Measurements from ENCODE around the gene SMARCA2. TPM values are rescaled to one million over a fixed set of nuclear protein-coding genes. Genes with fewer than 3 reads are reported as not detected.

Gene SMARCA2
- total RNA-seq, 1 donor from 2014 or later: 238 TPM

DNA sequence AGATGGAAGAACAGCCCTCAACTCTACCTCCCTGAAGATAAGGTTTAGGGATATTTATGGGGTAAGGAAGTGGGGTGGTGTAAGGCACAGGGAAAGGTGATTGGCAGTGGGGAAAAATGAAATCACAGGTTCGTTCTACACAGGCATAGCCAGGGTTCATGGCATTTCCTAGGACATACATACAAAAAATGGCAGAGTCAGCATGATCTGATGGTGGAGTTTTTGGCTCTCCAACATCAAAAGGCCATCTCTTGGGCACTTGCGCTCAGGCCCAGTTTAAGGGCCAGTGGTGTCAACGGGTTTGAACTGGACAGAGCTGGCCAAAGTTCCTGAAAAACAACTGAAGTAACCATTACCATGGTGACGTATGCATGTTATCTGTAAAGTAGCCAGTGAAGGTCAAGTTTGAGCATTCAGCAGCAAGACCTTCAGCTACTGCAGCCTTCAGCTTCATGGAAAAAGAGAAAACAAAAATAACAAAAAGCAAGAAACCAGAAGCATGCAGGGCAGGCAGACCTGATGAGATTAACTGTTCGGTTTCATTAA is 92.8 kb downstream of the SMARCA2 start:
- Mint-ChIP-seq H3K4me1 (no peaks in the 10 kb centered on the region), H3K4me3 (no peak overlapping the region), H3K36me3 (ENCODE audit: low read depth) (peaks cover 81% of the 10 kb centered on the region), H3K27ac (no peak overlapping the region), H3K27me3 (no peaks in the 10 kb centered on the region), H3K9me3 (no peaks in the 10 kb centered on the region)
- intact Hi-C loops (cut with micrococcal nuclease): no loop called here
- TF ChIP-seq, protein P1, sequence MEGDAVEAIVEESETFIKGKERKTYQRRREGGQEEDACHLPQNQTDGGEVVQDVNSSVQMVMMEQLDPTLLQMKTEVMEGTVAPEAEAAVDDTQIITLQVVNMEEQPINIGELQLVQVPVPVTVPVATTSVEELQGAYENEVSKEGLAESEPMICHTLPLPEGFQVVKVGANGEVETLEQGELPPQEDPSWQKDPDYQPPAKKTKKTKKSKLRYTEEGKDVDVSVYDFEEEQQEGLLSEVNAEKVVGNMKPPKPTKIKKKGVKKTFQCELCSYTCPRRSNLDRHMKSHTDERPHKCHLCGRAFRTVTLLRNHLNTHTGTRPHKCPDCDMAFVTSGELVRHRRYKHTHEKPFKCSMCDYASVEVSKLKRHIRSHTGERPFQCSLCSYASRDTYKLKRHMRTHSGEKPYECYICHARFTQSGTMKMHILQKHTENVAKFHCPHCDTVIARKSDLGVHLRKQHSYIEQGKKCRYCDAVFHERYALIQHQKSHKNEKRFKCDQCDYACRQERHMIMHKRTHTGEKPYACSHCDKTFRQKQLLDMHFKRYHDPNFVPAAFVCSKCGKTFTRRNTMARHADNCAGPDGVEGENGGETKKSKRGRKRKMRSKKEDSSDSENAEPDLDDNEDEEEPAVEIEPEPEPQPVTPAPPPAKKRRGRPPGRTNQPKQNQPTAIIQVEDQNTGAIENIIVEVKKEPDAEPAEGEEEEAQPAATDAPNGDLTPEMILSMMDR (IDR thresholded peaks at IDR 0.05): no peak
- CTCF ChIA-PET: interaction anchor here (1.4 kb wide), 1 partner anchor 20 kb away, joined by 4 read pairs; no protein-coding TSS in a partner anchor
- DNase-seq: no peak
- no peak for ATAC-seq (ENCODE audit: low read depth)
- POLR2A ChIA-PET: no interaction called here

DNA sequence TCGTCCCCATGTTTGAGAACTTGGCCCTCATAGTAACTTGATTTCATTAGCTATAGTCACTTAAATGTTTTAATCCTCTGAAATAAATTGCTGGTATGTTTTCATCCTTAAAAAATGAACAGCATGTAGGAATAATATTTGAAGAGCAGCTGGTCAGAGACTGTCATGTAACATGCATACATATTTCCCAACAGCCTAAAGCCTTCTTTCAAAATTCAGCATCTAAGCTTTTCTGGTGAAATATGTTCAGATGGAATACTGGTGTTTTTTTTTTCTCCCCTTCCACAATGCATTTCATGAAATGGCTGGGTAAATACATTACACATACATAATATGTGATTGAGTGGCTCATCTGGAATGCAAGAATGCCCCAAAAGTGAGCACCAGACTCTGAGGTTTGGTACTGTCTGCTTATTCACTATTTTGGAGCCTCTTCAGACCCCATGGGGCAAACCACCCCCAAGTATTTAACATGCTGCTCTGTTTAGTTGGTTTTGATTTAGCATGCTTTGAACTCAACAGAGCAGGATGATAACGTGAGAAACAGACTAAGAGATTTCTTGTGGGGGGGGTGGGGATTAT is 94.0 kb downstream of the SMARCA2 start:
- H3K27ac Mint-ChIP-seq: no peak overlapping the region
- CTCF ChIA-PET: no interaction called here
- DNase-seq: no peak
- intact Hi-C loops (cut with micrococcal nuclease): no loop called here
- peaks cover 81% of the 10 kb centered on the region for H3K36me3 Mint-ChIP-seq (ENCODE audit: low read depth)
- H3K4me1 Mint-ChIP-seq: no peaks in the 10 kb centered on the region
- POLR2A ChIA-PET: no interaction called here
- no peak for ATAC-seq (ENCODE audit: low read depth)
- no peaks in the 10 kb centered on the region for H3K27me3 Mint-ChIP-seq
- no peaks in the 10 kb centered on the region for H3K9me3 Mint-ChIP-seq
- H3K4me3 Mint-ChIP-seq: no peak overlapping the region
- TF ChIP-seq, protein P1 (IDR thresholded peaks at IDR 0.05): no peak

DNA sequence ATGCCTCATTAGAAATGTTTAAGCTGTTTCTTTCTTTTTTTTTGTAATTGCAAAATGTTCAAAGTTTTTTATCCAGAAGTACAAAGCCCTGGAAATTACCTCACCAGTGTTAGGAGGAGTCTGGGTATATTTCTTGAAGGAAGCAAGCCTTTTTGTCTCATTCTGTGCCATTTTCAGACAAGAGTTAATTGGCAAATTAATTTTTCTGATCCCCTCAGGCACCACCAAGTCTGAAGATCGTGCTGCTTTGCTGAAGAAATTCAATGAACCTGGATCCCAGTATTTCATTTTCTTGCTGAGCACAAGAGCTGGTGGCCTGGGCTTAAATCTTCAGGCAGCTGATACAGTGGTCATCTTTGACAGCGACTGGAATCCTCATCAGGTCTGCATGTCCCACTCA is 94.9 kb downstream of the SMARCA2 start:
- CTCF ChIA-PET: no interaction called here
- no peak for ATAC-seq (ENCODE audit: low read depth)
- H3K4me1 Mint-ChIP-seq: no peaks in the 10 kb centered on the region
- no peaks in the 10 kb centered on the region for H3K9me3 Mint-ChIP-seq
- no peak for DNase-seq
- POLR2A ChIA-PET: no interaction called here
- H3K36me3 Mint-ChIP-seq (ENCODE audit: low read depth): peaks cover 80% of the 10 kb centered on the region
- no peak overlapping the region for H3K4me3 Mint-ChIP-seq
- TF ChIP-seq, protein P1 (IDR thresholded peaks at IDR 0.05): no peak
- H3K27me3 Mint-ChIP-seq: no peaks in the 10 kb centered on the region
- intact Hi-C loops (cut with micrococcal nuclease): no loop called here
- no peak overlapping the region for H3K27ac Mint-ChIP-seq

DNA sequence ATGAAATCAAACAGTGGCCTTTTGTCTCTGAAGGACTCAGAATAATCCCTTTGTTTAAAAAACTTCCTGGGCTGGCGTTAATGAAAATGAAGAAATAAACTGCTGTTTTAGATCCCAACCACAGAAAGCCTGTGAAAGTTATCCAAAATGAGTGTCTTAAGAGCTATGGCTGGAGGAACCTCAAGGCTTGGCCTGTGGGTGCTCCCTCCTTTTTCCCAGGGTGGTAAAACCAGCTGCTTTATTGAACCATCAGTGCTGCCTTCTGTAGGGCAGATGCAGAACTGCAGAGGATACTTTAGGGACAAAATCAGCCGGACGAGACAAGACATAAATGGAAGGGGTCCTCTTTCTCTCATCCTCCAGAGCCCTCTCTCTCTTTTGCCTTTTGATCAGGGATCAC is 100.9 kb downstream of the SMARCA2 start:
- Mint-ChIP-seq H3K36me3 (ENCODE audit: low read depth) (peaks cover 88% of the 10 kb centered on the region), H3K4me1 (no peaks in the 10 kb centered on the region), H3K27me3 (no peaks in the 10 kb centered on the region), H3K4me3 (no peak overlapping the region), H3K9me3 (no peaks in the 10 kb centered on the region), H3K27ac (no peak overlapping the region)
- ATAC-seq (ENCODE audit: low read depth) (no peak), DNase-seq (no peak)
- CTCF ChIA-PET: interaction anchor here (0.9 to 1.2 kb wide), 2 partner anchors 10 to 174 kb away, joined by 3 to 4 read pairs; no protein-coding TSS in a partner anchor
- TF ChIP-seq, protein P1 (IDR thresholded peaks at IDR 0.05): no peak
- POLR2A ChIA-PET: no interaction called here
- intact Hi-C loops (cut with micrococcal nuclease): no loop called here

DNA sequence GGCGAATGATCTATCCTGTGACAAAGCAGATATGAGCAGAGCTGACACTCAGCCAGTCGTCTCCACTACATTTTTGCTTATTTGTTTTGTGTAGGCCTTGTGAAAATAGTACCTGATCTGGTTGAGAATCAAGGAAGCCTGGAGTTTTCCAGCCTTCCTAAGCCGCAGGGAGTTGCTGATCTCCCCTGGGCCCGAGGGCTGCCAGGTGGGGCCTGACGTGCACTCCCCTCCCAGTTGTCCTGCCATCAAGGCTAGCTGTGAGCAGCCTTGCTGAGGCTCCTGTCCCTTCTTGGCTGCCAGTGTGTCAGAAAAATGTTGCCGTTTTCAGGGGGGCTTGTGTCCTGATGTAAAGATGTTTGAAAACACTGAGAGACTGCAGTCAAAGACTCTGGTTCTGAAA is 102.4 kb downstream of the SMARCA2 start:
- CTCF ChIA-PET: no interaction called here
- H3K9me3 Mint-ChIP-seq: no peaks in the 10 kb centered on the region
- no peak for DNase-seq
- intact Hi-C loops (cut with micrococcal nuclease): no loop called here
- H3K36me3 Mint-ChIP-seq (ENCODE audit: low read depth): peaks cover 84% of the 10 kb centered on the region
- H3K27me3 Mint-ChIP-seq: no peaks in the 10 kb centered on the region
- no peaks in the 10 kb centered on the region for H3K4me1 Mint-ChIP-seq
- TF ChIP-seq, protein P1 (IDR thresholded peaks at IDR 0.05): no peak
- H3K27ac Mint-ChIP-seq: no peak overlapping the region
- POLR2A ChIA-PET: no interaction called here
- H3K4me3 Mint-ChIP-seq: no peak overlapping the region
- ATAC-seq (ENCODE audit: low read depth): no peak

Data from activated B cell treated with CpG ODN at 0.5 μM for 24 hours (primary cell).